HL-60 (cell line): ENCODE results near the gene KRT2.

Source experiments
- DNase-seq, 2 experiments: peaks; one replicate each; pipeline ENCODE4 v3.0.0-alpha.2; 2010 to 2020; ENCODE audit warnings: low read depth in 1 of 2, low spot score in 1 of 2
- H3K27ac ChIP-seq: fragments of 250-450 bp; sonication (Bioruptor Pico); replicated peaks from 2 replicates; pipeline ENCODE4 v1.5.1; 2020; ENCODE audit warnings: mild to moderate bottlenecking, moderate library complexity
- H3K27me3 ChIP-seq: fragments of 250-450 bp; sonication (Bioruptor Pico); 2 replicates; pipeline ENCODE4 v1.5.1; 2021; ENCODE audit warnings: mild to moderate bottlenecking, moderate library complexity; ENCODE audit not compliant: insufficient read depth, poor library complexity, severe bottlenecking
- H3K4me3 ChIP-seq: replicated peaks from 2 replicates; pipeline ENCODE4 v1.5.1; 2011; ENCODE audit warnings: mild to moderate bottlenecking, control low read depth, low read length; ENCODE audit not compliant: insufficient read depth
- GABPA ChIP-seq: IDR thresholded peaks from 2 replicates; pipeline ENCODE4 v1.6.1; 2012; ENCODE audit warnings: low read depth
- POLR2AphosphoS5 ChIP-seq: IDR thresholded peaks from 2 replicates; pipeline ENCODE4 v1.6.1; 2012; ENCODE audit warnings: low read depth
- SPI1 ChIP-seq: IDR thresholded peaks from 2 replicates; pipeline ENCODE4 v1.6.1; 2012; ENCODE audit warnings: low read depth, mild to moderate bottlenecking, borderline replicate concordance
- TF ChIP-seq, protein P1 (sequence below): IDR thresholded peaks from one replicate; pipeline ENCODE4 v1.5.1; 2011; ENCODE audit warnings: low read length, control low read depth, inconsistent platforms; ENCODE audit not compliant: insufficient read depth
- TF ChIP-seq, protein P2 (sequence below): IDR thresholded peaks from 2 replicates; pipeline ENCODE4 v1.6.1; 2012; ENCODE audit warnings: low read depth; ENCODE audit not compliant: insufficient replicate concordance

KRT2 gene

DNA sequence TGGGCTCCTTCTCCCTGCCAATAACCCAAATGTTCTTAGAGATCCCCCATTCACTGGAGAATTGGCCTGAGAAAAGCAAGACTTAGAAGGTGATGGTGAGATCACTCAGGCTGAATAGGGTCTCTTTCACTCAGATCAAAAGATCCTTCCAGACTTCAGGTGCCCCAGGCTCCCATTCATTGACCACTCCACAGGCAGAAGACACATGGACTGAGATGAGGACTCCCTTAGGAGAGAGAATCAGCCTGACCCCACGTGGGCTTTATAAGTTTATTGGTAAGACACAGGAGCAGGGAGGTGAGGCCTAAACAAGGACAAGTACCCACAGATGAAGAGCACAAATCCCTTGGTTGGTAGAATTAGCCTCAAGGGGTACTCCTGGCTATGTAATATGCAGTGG, 44.7 kb downstream of the KRT2 start:
- no peaks in the 10 kb centered on the region for H3K27me3 ChIP-seq
- no peak for DNase-seq
- H3K4me3 ChIP-seq: no peak overlapping the region
- H3K27ac ChIP-seq: no peak overlapping the region
- no peak for TF ChIP-seq SPI1
- TF ChIP-seq, protein P1, sequence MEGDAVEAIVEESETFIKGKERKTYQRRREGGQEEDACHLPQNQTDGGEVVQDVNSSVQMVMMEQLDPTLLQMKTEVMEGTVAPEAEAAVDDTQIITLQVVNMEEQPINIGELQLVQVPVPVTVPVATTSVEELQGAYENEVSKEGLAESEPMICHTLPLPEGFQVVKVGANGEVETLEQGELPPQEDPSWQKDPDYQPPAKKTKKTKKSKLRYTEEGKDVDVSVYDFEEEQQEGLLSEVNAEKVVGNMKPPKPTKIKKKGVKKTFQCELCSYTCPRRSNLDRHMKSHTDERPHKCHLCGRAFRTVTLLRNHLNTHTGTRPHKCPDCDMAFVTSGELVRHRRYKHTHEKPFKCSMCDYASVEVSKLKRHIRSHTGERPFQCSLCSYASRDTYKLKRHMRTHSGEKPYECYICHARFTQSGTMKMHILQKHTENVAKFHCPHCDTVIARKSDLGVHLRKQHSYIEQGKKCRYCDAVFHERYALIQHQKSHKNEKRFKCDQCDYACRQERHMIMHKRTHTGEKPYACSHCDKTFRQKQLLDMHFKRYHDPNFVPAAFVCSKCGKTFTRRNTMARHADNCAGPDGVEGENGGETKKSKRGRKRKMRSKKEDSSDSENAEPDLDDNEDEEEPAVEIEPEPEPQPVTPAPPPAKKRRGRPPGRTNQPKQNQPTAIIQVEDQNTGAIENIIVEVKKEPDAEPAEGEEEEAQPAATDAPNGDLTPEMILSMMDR: no peak
- no peak for TF ChIP-seq POLR2AphosphoS5
- TF ChIP-seq GABPA: no peak
- TF ChIP-seq, protein P2, sequence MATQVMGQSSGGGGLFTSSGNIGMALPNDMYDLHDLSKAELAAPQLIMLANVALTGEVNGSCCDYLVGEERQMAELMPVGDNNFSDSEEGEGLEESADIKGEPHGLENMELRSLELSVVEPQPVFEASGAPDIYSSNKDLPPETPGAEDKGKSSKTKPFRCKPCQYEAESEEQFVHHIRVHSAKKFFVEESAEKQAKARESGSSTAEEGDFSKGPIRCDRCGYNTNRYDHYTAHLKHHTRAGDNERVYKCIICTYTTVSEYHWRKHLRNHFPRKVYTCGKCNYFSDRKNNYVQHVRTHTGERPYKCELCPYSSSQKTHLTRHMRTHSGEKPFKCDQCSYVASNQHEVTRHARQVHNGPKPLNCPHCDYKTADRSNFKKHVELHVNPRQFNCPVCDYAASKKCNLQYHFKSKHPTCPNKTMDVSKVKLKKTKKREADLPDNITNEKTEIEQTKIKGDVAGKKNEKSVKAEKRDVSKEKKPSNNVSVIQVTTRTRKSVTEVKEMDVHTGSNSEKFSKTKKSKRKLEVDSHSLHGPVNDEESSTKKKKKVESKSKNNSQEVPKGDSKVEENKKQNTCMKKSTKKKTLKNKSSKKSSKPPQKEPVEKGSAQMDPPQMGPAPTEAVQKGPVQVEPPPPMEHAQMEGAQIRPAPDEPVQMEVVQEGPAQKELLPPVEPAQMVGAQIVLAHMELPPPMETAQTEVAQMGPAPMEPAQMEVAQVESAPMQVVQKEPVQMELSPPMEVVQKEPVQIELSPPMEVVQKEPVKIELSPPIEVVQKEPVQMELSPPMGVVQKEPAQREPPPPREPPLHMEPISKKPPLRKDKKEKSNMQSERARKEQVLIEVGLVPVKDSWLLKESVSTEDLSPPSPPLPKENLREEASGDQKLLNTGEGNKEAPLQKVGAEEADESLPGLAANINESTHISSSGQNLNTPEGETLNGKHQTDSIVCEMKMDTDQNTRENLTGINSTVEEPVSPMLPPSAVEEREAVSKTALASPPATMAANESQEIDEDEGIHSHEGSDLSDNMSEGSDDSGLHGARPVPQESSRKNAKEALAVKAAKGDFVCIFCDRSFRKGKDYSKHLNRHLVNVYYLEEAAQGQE: no peak

DNA sequence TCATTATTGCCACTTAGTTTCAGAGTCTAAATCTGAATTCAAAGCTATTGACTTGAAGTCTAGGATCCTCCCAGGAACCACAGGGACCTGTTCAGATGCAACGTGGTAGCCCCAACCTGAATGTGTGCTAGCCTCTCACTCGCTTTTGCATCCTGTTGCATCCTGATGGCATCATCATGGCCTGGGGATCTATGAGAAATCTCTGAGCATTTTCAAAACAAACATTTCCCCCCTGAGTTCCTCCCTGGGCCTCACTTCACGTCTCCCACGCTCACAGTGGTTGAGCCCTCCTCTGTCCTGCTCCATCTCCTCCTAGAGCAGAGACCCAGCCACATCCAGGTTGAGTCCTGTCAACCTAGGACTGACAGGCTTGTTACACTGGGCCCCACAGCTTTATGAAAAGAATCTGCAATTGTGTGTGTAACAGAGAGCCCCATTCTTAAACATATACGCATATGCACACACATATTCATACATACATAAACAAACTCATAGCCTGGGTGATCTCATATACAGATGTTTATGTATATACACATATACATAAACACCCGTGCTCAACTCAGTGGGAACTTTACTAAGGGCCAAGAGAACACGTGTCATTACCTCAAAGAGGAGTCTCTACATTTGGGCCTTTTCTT, 45.3 kb downstream of the KRT2 start:
- Histone ChIP-seq H3K4me3 (no peak overlapping the region), H3K27me3 (no peaks in the 10 kb centered on the region), H3K27ac (no peak overlapping the region)
- TF ChIP-seq GABPA: no peak
- TF ChIP-seq POLR2AphosphoS5: no peak
- TF ChIP-seq, protein P2: no peak
- TF ChIP-seq, protein P1: no peak
- no peak for TF ChIP-seq SPI1
- no peak for DNase-seq

DNA sequence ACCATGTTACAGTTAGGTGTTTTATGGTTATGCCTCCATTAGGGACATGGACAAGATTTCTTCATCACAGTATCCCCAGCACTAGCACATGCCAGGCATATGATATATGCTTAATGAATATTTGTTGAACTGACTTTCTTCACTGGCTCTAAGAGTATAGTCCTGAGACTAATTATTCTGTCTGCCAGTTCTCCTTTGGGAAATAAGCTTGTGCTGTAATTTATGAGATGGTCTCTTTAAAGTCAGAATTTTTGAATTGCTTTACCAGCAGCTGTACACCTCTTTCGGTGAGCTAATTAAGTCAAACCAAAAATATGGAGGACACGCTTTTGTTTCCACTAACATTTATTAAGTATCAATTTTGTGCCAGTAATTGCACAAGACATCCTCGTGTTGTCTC, 45.9 kb downstream of the KRT2 start:
- TF ChIP-seq GABPA: no peak
- TF ChIP-seq, protein P1: no peak
- TF ChIP-seq SPI1: no peak
- TF ChIP-seq, protein P2: no peak
- no peak for TF ChIP-seq POLR2AphosphoS5
- Histone ChIP-seq H3K4me3 (no peak overlapping the region), H3K27ac (no peak overlapping the region), H3K27me3 (no peaks in the 10 kb centered on the region)
- DNase-seq: no peak
